MM.1S (cell line): ENCODE measurements around the gene CRB1.

ENCODE experiments used
- CTCF ChIP-seq: fragments of 300-600 bp; sonication (generic); IDR thresholded peaks from 2 replicates; pipeline ENCODE4 v1.5.1; 2016; ENCODE audit warnings: antibody characterized with exemption, low read length, mixed read lengths
- EZH2 ChIP-seq: fragments of 300-600 bp; sonication (generic); optimal IDR thresholded peaks from 2 replicates; pipeline ENCODE3; 2017; ENCODE audit warnings: low read depth, mild to moderate bottlenecking, antibody characterized with exemption, low read length, mixed read lengths

GRCh38 chr1:197481101-197481500, 213.0 kb downstream of the CRB1 start:
- TF ChIP-seq EZH2 (no peak), CTCF (no peak)
